Activated CD4-positive, alpha-beta T cell treated with anti-CD3 and anti-CD28 coated beads, Interleukin-2, amount 50 U/mL, for 1 hour (primary cell): ENCODE data around the gene ALK.

ENCODE experiments used
- DNase-seq: peaks from one replicate; pipeline ENCODE4 v3.0.0-alpha.2; 2020

Gene ALK

DNA sequence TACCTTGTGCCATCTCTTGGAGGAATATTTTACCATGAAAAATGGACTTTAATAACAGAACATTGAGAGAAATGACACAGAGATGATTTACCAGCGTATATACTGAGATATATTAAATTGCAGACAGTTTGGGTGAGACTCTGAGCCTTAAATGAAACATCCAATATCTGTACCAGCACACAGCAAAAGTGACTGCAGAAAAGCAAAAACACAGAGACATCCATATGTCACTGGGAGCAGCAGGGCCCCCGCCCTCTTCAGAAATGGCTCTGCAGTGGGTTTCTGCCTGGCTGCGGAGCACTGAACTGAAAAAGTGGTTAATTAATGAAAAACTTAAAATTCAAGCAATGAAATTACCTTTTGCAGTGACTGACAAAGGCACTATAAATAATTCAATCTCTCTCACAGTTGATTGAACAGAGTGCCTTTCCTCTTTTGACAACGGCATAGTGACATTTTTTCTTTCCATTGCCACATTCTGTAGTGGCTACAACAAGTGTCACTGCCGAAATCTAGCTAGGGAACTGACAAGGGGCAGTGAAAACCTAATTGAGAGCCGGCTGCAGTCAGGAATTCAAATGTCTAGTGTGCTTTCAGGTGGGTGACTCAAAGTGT, 353.4 kb downstream of the ALK start:
- DNase-seq = no peak

DNA sequence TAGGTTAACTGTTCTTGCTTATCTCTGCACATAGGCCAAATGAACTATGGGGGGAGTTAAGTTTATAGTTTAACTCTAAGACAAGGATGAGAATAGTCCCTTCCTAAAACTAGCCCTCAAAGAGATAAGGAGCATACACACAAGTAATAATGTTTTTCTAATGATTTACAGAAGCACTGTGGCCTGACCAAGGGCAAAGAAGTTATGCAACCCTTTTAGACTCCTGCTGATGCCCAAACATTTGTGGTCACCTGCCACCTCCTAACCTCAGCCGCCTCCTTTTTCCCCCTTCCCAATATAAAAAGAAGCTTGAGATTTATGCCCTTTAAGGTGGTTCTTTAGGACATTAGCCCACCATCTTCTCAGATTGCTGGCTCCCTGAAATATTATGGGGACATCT, 357.7 kb downstream of the ALK start:
- DNase-seq = no peak

DNA sequence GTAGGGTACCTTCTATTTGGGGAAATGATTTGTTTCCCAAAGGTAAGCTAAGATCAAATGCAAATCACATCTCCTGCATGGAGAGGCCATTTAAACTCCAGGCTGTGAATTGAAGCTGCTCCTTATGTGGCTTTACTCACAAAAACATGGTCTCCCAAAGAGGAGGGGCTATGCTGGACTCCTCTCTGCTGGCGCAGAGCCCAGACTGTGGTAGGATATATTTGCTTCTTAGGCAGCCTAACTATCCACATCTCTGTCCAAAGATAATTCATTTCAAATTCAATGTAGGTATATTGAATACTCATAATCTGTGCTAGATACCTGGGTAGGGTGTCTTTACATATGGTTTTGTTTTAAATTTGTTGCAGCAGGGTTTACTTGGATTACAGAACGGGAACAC, 358.5 kb downstream of the ALK start:
- DNase-seq = no peak

DNA sequence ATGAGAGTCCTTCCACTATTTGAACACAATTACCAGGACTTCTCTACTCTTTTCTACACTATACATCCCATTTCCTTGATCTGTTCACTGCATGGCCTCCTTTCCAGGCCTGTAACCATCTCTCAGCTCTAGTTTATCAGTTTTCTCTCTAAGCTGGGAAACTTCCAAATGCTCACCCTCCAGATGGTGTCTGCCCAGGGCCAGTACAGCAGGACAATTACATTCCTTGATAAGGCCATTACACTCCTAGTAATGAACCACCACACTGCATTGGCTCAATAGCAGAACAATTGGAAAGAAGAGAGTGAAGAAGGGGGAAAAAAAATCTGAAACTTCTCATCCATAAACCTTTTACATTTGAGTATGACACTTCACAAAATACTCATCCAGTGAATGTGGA, 359.1 kb downstream of the ALK start:
- no peak for DNase-seq

DNA sequence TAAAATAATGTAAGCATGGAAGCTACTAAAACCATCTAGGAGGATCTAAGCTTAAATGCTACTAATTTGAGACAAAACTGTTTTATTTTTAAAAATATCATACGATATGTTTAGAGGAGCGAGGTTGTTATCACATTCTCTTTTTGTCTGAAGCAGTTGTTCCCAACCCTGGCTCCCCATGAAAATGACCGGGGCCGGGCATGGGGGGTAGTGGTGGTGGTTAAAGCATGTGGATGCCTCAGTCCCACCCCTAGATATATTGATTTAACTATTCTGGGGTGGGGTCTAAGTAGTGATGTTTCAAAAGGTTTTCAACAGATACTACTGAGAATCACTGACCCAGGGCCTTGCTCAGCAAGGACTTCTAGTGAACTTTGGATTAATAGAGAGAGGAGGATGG, 359.8 kb downstream of the ALK start:
- no peak for DNase-seq

DNA sequence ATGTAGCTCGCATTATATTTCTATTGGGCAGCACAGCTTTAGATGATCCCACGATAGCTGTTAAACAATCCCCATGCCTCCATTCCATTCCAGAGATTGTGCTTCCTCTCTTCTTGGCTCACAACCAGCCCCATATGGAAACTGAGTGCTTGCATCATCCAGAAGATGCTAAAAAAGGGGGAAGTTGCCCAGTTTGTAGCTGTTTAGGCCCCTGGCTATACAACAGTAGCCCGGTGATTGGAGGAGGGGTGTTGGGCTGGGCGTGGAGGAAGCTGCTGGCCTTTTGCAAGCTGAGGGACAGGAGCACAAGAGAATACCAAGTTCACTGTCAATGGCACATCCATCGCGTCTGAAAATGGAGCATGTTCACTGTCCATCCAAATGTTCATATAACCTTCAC, 360.2 kb downstream of the ALK start:
- DNase-seq = no peak

DNA sequence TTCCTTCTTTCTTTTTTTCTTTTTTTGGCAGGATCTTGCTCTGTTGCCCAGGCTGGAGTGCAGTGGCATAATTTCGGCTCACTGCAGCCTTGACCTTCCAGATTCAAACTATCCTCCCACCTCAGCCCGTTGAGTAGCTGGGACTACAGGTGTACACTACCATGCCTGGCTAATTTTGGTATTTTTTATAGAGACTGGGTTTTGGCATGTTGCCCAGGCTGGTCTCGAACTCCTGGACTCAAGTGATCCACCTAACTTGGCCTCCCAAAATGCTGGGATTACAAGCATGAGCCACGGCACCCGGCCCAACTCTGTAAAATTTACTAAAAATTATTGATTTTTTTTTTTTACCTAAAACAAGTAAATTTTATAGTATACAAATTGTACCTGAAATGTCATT, 360.8 kb downstream of the ALK start:
- no peak for DNase-seq

DNA sequence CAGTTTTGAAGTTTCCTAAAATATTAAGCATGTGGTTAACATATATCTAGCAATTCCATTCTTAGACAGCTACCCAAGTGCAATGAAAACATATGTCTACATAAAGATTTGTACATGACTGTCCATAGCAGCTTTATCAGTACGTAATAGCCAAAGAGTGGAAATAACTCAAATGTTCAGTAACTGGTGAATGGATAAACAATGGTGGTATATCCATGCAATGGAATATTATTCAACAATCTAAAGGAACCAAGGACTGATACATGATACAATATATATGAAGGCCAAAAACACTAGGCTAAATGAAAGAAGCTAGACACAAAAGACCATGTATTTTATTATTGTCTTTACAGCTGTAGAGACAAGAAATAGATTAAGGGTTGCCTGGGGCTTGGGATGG, 361.4 kb downstream of the ALK start:
- DNase-seq = no peak

DNA sequence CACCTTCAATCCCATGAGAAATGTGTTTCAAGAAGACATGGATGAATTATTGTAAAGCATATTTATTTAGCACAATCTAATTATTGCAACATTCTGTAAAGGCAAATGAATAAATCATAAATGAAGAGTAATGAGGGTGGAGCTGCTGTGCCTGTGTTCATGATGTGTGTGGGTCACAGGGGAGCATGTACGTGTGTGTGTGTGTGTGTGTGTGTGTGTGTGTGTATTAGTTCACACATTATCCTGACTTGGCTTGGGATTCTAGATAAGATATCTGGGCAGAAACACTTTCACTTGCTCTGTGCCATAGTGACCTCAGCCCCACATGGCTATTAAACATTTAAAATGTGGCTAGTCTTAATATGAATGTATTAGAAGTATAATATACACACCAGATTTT, 361.8 kb downstream of the ALK start:
- no peak for DNase-seq

DNA sequence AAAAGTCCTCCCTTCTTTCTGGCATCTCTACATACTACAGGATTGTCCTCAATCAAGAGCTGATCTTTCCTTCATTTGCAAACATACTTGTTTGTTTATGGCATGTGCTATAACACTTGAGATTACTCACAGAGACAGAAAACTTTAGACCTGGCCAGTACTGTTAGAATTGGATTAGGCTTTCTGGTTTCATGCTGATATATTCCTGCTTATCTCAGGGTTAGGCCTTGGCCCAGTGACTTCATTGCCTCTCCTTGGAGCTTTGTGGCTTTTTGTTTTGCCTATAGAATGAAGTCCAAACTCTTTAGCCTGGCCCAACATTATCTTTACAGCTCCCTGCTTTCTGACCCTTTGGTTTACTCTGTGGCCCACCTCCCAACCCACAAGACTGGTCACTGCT, 363.3 kb downstream of the ALK start:
- no peak for DNase-seq

DNA sequence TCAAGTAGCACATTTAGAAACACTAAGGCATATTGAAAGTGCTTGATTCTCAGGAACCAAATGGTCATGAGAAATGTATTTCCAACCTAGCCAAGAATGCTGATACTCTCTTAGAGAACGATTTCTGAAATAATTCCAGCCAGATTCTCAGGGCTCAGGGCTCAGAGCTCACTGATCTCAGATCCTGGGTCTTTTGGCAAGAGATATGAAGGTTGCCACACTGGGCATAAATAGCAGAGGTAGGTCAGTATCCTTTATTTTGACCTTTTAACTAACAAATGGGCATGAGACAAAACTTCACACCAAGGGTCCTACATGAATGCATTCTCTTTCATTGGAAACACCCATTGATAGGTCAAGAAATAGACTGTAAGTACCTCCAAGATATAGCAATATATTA, 364.1 kb downstream of the ALK start:
- DNase-seq = no peak

DNA sequence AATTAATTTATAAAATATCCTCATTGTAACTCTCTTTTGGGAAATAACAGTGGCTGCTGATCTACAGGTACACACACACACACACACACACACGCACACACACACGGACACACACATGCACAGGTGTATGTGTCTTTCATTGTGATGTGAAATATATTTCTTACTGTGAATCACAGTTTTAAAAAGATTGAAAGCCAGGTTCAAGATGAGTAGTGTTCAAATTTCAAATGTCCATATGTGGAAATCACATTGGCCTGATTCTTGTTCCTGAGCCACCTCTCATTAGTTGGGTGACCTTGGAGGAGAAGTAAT, 372.4 kb downstream of the ALK start:
- no peak for DNase-seq

DNA sequence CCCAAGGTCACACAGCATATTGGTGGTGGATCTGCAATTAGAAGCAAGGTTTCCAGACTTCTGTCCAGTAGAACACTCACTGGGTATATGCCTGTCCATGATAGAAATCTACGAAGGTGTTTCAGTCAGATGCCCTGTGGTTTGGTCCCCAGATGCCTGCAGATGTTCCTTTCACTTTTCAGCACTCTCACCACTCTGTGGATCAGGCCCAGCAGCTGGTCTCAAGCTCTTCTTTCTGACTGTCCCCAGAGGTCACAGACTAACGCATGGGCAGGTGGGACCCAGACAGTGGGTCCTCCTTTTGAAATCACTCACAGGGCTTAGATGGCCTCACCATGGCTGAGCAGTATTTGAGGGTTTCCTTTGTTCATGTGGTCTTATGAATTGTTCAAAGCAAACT, 376.5 kb downstream of the ALK start:
- no peak for DNase-seq

DNA sequence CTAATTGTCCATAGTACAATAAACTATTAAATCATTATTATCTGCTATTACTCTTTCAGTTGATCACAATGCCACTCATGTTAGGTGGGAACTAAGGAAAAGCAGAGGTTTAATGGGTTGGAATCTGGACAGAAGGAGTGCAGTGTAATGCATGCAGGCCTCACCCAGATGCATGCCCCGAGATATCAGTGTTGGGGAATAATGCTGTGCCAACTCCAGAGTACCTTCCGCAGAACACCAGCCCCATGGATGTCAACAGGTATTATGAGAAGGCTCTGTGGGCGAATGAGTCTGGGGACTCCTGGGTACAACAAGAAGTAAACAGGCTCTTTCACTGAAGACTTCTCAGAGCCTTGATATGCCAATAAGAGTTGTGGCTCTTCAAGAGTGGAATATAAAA, 377.4 kb downstream of the ALK start:
- no peak for DNase-seq

DNA sequence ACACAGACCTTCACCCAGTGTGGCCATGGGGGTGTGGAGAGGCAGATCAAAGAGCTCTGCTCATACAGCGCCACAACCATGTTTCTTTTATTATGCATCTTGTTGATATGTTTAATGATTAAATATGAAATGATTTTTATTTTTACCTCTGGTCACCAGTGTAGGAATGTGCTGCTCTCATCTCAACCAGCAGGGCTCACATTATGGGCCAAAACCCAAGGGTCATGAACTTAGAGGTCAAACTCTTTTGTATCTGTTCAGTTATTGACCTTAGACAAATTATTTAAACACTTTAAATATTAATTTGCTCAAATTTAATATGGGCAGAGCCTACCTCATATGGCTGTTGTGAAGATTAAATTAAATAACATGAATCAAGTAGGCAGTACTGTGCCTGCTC, 386.2 kb downstream of the ALK start:
- no peak for DNase-seq

DNA sequence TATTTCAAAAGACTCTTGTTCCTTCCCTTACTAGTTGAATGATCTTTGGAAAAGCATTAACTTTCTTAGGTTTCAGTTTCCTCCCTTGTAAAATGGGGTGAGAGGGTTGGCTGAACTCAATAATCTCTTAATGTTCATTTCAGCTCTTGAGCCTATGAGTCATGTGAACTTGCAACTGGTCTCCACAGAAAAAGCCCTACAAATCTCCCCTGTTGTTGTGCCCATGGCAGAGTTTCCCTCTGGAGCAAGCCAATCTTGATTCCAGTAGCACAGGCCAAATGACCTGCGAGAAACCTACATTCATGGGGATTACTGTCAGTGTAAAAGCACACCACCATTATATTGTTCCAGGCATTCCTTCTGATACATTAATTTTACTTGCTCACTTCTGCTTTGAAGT, 388.9 kb downstream of the ALK start:
- DNase-seq = no peak

DNA sequence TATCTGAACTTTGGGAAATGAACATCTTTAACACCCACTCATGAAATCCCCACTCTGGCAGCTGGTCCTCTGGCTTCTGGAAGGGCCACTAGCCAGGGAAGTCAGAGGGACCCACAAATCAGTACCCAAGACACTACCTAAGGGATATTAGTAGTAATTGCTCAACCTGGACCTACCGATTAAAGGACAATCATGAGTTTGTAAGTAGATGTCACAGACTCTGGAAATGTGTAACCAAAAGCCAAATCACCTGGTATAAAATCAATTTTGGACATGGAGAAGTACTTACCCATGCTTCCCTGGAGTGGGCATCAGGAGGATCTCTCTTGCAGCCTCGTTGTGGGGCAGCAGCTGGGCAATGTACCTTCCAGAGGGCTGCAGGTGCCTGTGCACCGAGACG, 389.8 kb downstream of the ALK start:
- DNase-seq = no peak

DNA sequence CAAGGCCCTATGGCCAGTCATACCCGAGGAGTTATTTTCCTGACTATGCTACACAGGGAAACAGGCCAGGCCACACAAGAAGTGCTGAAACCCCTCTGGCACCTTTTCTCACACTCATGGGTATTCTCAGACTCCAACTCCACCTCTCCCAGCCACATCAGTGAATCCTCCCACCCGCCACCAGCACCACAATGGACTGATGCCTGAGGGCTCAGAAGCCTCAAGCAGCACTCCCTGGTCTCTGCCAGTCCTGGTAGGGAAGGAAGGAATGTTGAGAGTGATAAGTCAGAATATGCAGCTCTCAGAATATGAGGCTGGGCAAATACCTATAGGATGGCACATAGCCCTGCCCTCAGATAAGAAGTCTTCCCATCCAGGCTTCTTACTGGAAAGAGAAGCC, 391.1 kb downstream of the ALK start:
- no peak for DNase-seq

DNA sequence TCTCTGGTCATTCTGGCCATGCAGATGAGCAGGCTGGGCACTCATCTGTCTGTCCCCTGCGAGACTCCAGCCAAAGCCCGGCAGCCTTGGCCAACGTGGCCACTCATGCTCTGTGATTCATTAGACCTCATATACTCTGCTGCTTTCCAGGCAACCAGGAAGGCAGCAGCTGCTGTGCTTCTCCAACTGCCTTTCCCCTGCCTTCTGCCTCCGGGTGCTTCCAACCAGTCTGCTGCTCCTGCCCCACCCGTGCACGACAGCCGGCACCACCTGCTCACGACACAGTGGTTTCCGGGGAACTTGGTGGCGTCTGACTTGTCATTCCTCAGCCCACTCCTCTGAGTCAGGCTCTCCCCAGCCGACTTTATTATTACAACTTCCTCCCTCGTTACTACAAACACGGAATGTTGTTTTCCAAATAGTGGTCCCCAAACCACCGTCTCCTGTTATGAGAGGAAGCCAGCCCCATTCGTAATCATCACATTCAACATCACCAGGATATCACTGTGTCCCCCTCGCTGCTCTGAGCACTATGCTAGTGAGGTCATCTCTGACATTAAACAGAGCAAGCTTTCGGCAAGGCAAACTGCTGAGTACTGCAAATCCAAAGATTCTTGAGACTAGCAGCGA, 392.4 kb downstream of the ALK start:
- DNase-seq = no peak

DNA sequence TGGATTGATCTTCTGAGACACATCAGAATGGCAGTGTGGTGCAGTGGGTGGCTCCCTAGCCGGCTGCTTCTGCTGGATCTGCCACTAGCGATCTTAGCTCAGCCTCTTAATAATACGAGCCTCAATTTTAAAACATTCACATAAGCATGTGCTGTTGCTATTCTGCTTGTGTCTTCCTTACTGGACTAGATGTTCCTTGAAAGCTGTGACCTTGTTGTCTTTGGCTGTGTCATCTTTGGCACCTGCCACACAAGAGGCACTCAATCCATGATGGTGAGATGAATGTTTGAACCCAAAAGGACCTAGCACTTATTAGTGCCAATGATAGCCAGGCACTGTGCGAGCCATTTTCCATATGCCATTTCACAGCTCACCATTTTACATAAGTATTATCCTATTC, 393.0 kb downstream of the ALK start:
- no peak for DNase-seq

DNA sequence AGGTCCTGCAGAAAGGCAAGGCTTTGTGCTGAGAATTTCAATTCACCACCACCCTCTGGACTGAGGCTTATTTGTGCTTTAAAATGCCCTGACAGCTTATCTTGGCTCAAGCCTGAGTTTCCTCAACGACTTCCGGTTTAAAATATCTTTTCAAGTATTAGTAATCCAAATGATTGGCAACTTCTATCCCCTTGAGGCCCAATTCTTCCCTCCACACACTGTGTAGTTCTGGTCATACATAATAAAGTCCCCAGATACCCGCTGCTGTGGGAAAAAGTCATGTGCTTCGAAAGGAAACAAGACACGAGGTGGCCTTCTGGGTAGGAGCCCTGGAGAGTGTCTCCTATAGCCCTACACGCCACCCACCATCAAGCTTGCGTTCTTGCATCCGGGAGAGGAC, 393.4 kb downstream of the ALK start:
- DNase-seq = no peak

DNA sequence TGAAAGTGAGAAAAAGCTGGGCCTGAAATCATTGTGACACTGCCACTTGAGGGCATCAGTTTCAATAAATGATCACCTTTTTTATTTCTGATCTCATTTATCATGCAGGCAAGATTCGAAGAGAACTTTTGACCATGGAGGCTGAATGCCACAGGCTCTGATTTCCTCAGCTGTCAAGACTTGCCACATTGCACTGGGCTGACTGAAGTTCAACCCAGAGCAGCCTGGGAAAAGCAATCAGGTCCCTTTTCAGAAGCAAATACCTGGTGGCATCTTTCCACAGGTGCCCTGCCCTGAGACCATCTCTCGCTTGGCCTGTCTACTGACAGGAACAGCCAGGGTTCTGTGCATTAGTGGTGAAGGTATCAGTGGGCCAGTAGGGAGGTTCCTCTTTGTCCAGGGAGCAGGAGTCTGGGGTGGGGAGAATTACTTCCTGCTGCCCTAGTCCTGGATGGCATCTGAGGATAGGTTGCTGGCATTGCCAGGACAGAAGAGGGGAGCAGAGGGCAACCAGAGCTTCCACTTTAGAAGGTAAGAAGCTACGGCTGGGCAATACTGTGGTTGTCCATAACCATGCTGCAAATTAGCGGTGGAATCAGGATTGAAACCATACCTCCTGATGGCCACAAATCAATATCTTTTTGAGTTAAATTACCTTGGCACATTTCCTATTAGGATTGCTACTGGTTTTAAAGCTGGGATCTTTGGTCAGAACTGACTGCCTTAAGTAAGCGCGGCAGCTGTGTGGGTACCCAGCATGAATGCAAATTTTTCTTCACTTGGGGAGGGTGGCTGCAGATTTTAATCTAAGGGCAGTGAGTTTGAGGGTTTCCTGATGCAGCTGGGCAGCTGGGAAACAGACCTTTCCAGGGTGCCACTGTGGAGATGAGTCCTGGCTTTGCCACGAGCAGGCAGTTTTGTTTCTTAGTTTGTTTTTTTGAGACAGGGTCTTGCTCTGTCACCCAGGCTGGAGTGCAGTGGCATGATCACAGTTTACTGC, 394.5 kb downstream of the ALK start:
- DNase-seq = no peak

DNA sequence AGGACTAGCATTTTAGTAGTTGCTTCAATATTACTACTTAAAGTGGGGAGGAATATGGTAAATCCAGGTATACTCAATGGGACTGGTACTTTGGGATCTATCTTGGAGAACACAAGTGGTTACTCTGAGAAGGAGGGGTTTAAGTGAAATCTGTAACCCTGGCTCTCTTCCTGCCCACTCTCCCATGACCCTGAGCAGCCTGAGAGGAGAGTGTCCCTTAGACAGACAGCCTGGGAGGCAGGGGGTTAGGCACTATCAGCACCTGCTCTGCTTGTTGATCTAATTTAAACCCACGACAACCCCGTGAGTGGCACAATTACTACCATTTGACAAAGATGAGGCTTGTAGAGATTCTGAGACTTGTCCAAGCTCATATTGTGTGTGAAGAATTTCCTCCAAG, 395.5 kb downstream of the ALK start:
- DNase-seq = no peak

DNA sequence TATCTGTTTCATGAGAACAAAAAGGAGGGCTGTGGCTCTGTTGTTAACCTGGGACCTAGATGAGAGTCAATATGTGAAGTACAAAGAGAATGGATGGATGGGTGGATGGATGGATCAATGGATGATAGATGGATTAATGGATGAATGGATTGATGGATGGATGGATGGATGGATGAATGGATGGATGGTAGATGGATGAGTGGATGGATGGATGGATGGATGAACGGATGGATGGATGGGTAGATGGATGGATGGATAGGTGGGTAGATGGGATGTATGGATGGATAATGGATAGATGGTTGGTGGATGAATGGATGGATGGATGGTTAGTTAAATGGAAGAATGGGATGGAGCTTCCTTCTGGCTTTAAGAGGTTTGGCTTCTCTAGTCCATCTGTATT, 396.7 kb downstream of the ALK start:
- DNase-seq = no peak
